ENCODE results near the gene SMARCC2.

- no peak for TF ChIP-seq CTCF (IDR thresholded peaks at IDR 0.05; ENCODE audit: low read depth, low read length)
- no peak for TF ChIP-seq EZH2phosphoT487 (IDR thresholded peaks at IDR 0.05; ENCODE audit: low read depth)
These were observed 54.4 kb downstream of the SMARCC2 start for GRCh38 chr12:56134897-56135296.
